SU-DHL-6 (cell line): ENCODE measurements around the gene MS4A10.

Source experiments
- H2AFZ ChIP-seq: fragments of 200-600 bp; sonication (generic); 2 replicates; pipeline ENCODE4 v1.6.1; 2014; ENCODE audit warnings: low read depth, mild to moderate bottlenecking, moderate library complexity, mixed read lengths, antibody characterized with exemption, low read length; ENCODE audit not compliant: severe bottlenecking
- H3F3A ChIP-seq: fragments of 200-600 bp; shearing (Covaris generic); 2 replicates; pipeline ENCODE4 v1.6.0; 2016; ENCODE audit warnings: antibody characterized with exemption, mild to moderate bottlenecking; ENCODE audit not compliant: insufficient read depth
- H3K27ac ChIP-seq: fragments of 200-600 bp; sonication (generic); 2 replicates; pipeline ENCODE4 v1.5.1; 2016; ENCODE audit warnings: low read depth, mild to moderate bottlenecking, low read length, moderate library complexity, mixed read lengths
- H3K27me3 ChIP-seq: fragments of 200-600 bp; sonication (generic), shearing (Covaris generic); 2 replicates; pipeline ENCODE4 v1.6.0; 2014; ENCODE audit warnings: mild to moderate bottlenecking, low read length
- H3K36me3 ChIP-seq: fragments of 200-600 bp; sonication (generic); 2 replicates; pipeline ENCODE4 v1.6.1; 2014; ENCODE audit warnings: mild to moderate bottlenecking, low read length, mixed read lengths
- H3K4me2 ChIP-seq: fragments of 300-600, 200-600 bp; shearing (Covaris generic), sonication (generic); 2 replicates; pipeline ENCODE4 v1.6.0; 2014; ENCODE audit warnings: low read length, low read depth, mild to moderate bottlenecking; ENCODE audit not compliant: poor library complexity, severe bottlenecking
- H3K4me3 ChIP-seq: fragments of 200-600 bp; sonication (generic); 2 replicates; pipeline ENCODE4 v1.5.1; 2014; ENCODE audit warnings: antibody characterized with exemption, low read length, mild to moderate bottlenecking, mixed read lengths; ENCODE audit not compliant: insufficient read depth, poor library complexity, severe bottlenecking
- H3K79me2 ChIP-seq: fragments of 200-600 bp; sonication (generic); 2 replicates; pipeline ENCODE4 v1.6.1; 2014; ENCODE audit warnings: mild to moderate bottlenecking, low read length, moderate library complexity; ENCODE audit not compliant: insufficient read depth
- H3K9ac ChIP-seq: fragments of 200-600 bp; sonication (generic); 2 replicates; pipeline ENCODE4 v1.7.0; 2014; ENCODE audit warnings: mild to moderate bottlenecking, low read length
- H3K9me2 ChIP-seq: fragments of 200-600 bp; sonication (generic); replicated peaks from 2 replicates; pipeline ENCODE4 v1.6.1; 2014; ENCODE audit warnings: low read length; ENCODE audit not compliant: insufficient read depth
- H3K9me3 ChIP-seq: fragments of 200-600 bp; sonication (generic); 2 replicates; pipeline ENCODE4 v1.6.1; 2014; ENCODE audit warnings: low read length, mixed read lengths; ENCODE audit not compliant: insufficient read depth
- H4K20me1 ChIP-seq: fragments of 200-600 bp; sonication (generic); 2 replicates; pipeline ENCODE4 v1.6.1; 2014; ENCODE audit warnings: low read depth, mild to moderate bottlenecking, antibody characterized with exemption, low read length, moderate library complexity, mixed read lengths
- EZH2phosphoT487 ChIP-seq: fragments of 200-600 bp; sonication (generic), shearing (Covaris generic); conservative IDR thresholded peaks from 2 replicates; pipeline ENCODE4 v1.6.1; 2018; ENCODE audit warnings: mild to moderate bottlenecking, antibody characterized with exemption, low read length, moderate library complexity, mixed read lengths
- TF ChIP-seq, protein P1 (sequence below): fragments of 200-600 bp; sonication (generic); IDR thresholded peaks from one replicate; pipeline ENCODE4 v1.5.1; 2017; ENCODE audit warnings: antibody characterized with exemption, mild to moderate bottlenecking, low read length, moderate library complexity; ENCODE audit not compliant: insufficient read depth, poor library complexity, severe bottlenecking

The MS4A10 gene

GRCh38 chr11:60785136-60785535 is at the start of gene MS4A10:
MS4A10 (plus strand) TSS chr11:60785333; CDS start chr11:60790336, 5,003 bp downstream.
- TF ChIP-seq, protein P1, sequence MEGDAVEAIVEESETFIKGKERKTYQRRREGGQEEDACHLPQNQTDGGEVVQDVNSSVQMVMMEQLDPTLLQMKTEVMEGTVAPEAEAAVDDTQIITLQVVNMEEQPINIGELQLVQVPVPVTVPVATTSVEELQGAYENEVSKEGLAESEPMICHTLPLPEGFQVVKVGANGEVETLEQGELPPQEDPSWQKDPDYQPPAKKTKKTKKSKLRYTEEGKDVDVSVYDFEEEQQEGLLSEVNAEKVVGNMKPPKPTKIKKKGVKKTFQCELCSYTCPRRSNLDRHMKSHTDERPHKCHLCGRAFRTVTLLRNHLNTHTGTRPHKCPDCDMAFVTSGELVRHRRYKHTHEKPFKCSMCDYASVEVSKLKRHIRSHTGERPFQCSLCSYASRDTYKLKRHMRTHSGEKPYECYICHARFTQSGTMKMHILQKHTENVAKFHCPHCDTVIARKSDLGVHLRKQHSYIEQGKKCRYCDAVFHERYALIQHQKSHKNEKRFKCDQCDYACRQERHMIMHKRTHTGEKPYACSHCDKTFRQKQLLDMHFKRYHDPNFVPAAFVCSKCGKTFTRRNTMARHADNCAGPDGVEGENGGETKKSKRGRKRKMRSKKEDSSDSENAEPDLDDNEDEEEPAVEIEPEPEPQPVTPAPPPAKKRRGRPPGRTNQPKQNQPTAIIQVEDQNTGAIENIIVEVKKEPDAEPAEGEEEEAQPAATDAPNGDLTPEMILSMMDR, result no peak
- TF ChIP-seq EZH2phosphoT487, result no peak
- Histone ChIP-seq H3K79me2 (no peaks in the 10 kb centered on the region), H3K4me2 (no peak within 1 kb of the TSS), H3F3A (no peaks in the 10 kb centered on the region), H3K9ac (no peak within 1 kb of the TSS), H3K27ac (no peak within 1 kb of the TSS), H4K20me1 (no peaks in the 10 kb centered on the region), H2AFZ (no peak within 1 kb of the TSS), H3K27me3 (no peaks in the 10 kb centered on the region), H3K36me3 (no peaks in the 10 kb centered on the region), H3K4me3 (no peak within 1 kb of the TSS), H3K9me3 (no peaks in the 10 kb centered on the region), H3K9me2 (no peaks in the 10 kb centered on the region)

DNA sequence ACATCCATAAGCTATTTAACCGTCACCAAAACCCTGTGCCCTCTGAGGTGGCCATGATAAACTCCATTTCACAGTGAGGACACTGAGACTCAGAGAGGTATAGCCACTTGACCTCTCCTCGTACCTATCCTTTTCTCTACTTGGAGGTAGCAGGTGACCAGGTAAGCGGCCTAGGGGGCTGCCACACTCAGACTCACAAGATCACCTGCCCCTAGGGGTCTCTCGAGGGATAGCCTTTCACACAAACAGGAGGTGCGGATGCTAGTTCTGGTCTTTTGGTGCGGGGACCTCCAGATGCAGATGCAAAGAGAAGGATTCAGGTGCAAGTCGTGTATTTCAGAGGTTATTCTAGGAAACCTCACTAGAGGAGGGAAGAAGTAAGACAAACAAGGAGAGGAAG is 46.0 kb upstream of the MS4A10 start:
- no peak overlapping the region for H2AFZ ChIP-seq
- TF ChIP-seq EZH2phosphoT487, result no peak
- TF ChIP-seq, protein P1, result no peak

GRCh38 chr11:60740573-60740972 is 44.6 kb upstream of the MS4A10 start:
- Histone ChIP-seq H3K9me2 (no peaks in the 10 kb centered on the region), H3K4me2 (no peak overlapping the region), H3K9me3 (no peaks in the 10 kb centered on the region), H3K79me2 (no peaks in the 10 kb centered on the region), H4K20me1 (no peaks in the 10 kb centered on the region), H3F3A (no peaks in the 10 kb centered on the region), H3K27me3 (0 out of 2 replicates have a peak, but pooled peaks cover 2% of the 10 kb centered on the region), H2AFZ (no peak overlapping the region), H3K9ac (no peak overlapping the region), H3K27ac (no peak overlapping the region), H3K36me3 (no peaks in the 10 kb centered on the region), H3K4me3 (no peak overlapping the region)
- TF ChIP-seq EZH2phosphoT487, result no peak
- TF ChIP-seq, protein P1, result no peak

More for the DNA sequence above, 46.0 kb upstream of the MS4A10 start:
- Histone ChIP-seq H3K9me2 (no peaks in the 10 kb centered on the region), H3K27ac (no peak overlapping the region), H3K9me3 (no peaks in the 10 kb centered on the region), H3K27me3 (no peaks in the 10 kb centered on the region), H3K4me3 (no peak overlapping the region), H3K4me2 (no peak overlapping the region), H4K20me1 (no peaks in the 10 kb centered on the region), H3F3A (no peaks in the 10 kb centered on the region), H3K9ac (no peak overlapping the region), H3K79me2 (no peaks in the 10 kb centered on the region), H3K36me3 (no peaks in the 10 kb centered on the region)
